Effector memory CD4-positive, alpha-beta T cell (primary cell): Measurements from ENCODE around the gene IFIT1B.
"Not testable (repeated sequence)": the region's sequence is repeated elsewhere in the genome, so short reads cannot be mapped to it uniquely, and the experiment has no call there.

ENCODE experiments used
- DNase-seq, 3 donors: peaks; one replicate each; pipeline ENCODE4 v3.0.0-alpha.2; 2020
- H3K27ac ChIP-seq: 2 replicates; pipeline ENCODE4 v1.7.0; 2013; ENCODE audit warnings: mild to moderate bottlenecking, low read length, moderate library complexity; ENCODE audit not compliant: insufficient read depth, poor library complexity, severe bottlenecking
- H3K27me3 ChIP-seq: replicated peaks from 2 replicates; pipeline ENCODE4 v1.7.0; 2013; ENCODE audit warnings: mild to moderate bottlenecking, low read length; ENCODE audit not compliant: insufficient read depth, control insufficient read depth, poor library complexity, severe bottlenecking
- H3K36me3 ChIP-seq: 2 replicates; pipeline ENCODE4 v1.7.0; 2013; ENCODE audit warnings: mild to moderate bottlenecking, low read length, moderate library complexity; ENCODE audit not compliant: control insufficient read depth, insufficient read depth
- H3K4me1 ChIP-seq: 2 replicates; pipeline ENCODE4 v1.7.0; 2013; ENCODE audit warnings: low read length, mild to moderate bottlenecking; ENCODE audit not compliant: control insufficient read depth, insufficient read depth, poor library complexity, severe bottlenecking
- H3K4me3 ChIP-seq: 2 replicates; pipeline ENCODE4 v1.7.0; 2013; ENCODE audit warnings: low read length, low read depth, mild to moderate bottlenecking; ENCODE audit not compliant: insufficient read depth, poor library complexity, severe bottlenecking
- H3K9me3 ChIP-seq: 2 replicates; pipeline ENCODE4 v1.7.0; 2013; ENCODE audit warnings: mild to moderate bottlenecking, low read length, moderate library complexity; ENCODE audit not compliant: control insufficient read depth

Gene IFIT1B

GRCh38 chr10:89410551-89410950, 32.7 kb downstream of the IFIT1B start:
- not testable (repeated sequence) for H3K36me3 ChIP-seq, H3K4me3 ChIP-seq, H3K27me3 ChIP-seq, H3K4me1 ChIP-seq, H3K27ac ChIP-seq, DNase-seq, H3K9me3 ChIP-seq

DNA sequence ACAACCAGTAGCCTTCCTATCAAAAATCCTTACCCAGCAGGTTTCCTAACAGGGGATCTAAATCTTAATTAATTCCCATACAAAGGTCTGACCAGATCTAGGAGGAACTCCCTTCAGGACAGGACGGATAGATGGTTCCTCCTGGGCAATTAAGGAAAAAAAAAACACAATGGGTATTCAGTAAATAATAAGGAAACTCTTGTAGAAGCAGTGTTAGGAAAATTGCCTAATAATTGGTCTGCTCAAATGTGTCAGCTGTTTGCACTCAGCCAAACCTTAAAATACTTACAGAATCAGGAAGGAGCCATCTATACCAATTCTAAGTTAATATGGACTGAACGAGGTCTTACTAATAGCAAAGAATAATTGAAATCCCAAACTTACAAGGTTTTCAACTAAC, 33.3 kb downstream of the IFIT1B start:
- not testable (repeated sequence) for H3K27me3 ChIP-seq, DNase-seq, H3K4me3 ChIP-seq, H3K9me3 ChIP-seq, H3K27ac ChIP-seq, H3K4me1 ChIP-seq, H3K36me3 ChIP-seq

DNA sequence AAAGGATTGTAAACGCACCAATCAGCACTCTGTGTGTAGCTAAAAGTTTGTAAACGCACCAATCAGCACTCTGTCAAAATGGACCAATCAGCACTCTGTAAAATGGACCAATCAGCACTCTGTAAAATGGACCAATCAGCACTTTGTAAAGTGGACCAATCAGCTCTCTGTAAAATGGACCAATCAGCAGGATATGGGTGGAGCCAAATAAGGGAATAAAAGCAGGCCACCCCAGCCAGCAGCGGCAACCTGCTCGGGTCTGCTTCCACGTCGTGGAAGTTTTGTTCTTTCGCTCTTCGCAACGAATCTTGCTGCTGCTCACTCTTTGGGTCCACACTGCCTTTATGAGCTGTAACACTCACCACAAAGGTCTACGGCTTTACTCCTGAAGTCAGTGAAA, 34.4 kb downstream of the IFIT1B start:
- H3K27me3 ChIP-seq, H3K36me3 ChIP-seq, H3K27ac ChIP-seq, H3K4me3 ChIP-seq, H3K9me3 ChIP-seq: not testable (repeated sequence)
- peak in 1 of 3 donors; percentile 13 for DNase-seq
- H3K4me1 ChIP-seq: peaks cover 14% of the 10 kb centered on the region

DNA sequence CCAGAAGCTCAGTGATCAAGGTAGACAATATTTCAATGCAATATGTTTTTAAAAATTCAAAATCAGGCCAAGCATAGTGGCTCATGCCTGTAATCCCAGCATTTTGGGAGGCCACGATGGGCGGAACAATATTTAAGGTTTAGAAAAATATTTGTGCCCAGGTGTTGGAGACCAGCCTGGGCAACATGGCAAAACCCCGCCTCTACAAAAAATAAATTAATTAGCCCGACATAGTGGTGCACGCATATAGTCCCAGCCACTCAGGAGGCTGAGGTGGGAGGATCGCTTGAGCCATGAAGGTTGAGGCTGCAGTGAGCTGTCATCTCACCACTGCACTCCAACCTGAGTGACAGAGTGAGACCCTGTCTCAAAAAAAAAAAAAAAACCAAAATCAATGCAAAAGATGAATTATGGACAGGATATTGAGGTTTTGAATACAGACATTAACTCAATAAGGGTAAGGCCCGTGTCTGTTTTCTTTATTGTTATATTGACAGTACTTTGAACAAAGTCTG, 35.6 kb downstream of the IFIT1B start:
- no peak for DNase-seq
- H3K4me3 ChIP-seq: peak overlapping the region; percentile 95
- no peaks in the 10 kb centered on the region for H3K9me3 ChIP-seq
- peak overlapping the region; percentile 90 for H3K27ac ChIP-seq
- H3K27me3 ChIP-seq: no peaks in the 10 kb centered on the region
- peaks cover 14% of the 10 kb centered on the region for H3K4me1 ChIP-seq
- H3K36me3 ChIP-seq: peaks cover 3% of the 10 kb centered on the region

DNA sequence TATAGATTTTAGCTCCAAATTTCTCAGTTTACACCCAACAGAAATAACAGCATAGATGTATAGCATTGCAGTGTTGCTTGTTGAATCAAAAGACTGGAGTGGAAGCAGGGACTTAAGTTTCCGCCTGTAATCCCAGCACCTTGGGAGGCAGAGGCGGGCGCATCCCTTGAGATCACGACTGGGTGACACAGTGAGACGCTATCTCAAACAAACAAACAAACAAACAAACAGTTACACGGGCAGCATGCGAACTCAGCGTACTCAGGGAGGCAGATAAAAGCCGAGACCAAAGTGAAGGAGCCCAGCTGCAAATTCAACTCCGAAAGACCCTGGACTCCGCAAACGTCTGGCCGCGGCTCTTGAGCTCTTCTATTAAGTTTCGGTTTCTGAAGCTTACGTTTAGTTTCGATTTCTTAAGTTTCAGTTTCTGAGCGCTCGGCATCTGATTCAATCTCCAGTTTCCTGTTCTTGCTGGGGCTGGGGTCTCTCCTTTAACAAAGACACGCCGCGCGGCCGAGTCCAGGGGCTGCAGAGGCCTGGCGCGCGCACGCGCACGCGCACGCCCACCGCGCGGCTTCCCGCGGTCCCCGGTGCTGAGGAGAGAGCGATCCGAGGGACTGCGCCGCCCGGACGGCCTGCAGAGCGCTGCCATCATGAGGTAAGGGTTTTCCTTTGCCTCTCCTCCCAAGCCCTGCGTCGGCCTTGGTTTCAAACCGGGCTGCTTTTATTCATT, 36.5 kb downstream of the IFIT1B start, which contains the start of gene IFIT5:
Gene IFIT5 (plus strand): TSS at position 423 of the 733 bp plus-strand sequence. CDS start 231 bp downstream, at position 654.
- peak; percentile 35 to 60 (median 56) for DNase-seq
- Histone ChIP-seq H3K4me1 (peaks cover 14% of the 10 kb centered on the region), H3K36me3 (peaks cover 3% of the 10 kb centered on the region), H3K27ac (peak within 1 kb of the TSS; percentile 90), H3K27me3 (no peaks in the 10 kb centered on the region), H3K9me3 (no peaks in the 10 kb centered on the region), H3K4me3 (peak within 1 kb of the TSS; percentile 95)

DNA sequence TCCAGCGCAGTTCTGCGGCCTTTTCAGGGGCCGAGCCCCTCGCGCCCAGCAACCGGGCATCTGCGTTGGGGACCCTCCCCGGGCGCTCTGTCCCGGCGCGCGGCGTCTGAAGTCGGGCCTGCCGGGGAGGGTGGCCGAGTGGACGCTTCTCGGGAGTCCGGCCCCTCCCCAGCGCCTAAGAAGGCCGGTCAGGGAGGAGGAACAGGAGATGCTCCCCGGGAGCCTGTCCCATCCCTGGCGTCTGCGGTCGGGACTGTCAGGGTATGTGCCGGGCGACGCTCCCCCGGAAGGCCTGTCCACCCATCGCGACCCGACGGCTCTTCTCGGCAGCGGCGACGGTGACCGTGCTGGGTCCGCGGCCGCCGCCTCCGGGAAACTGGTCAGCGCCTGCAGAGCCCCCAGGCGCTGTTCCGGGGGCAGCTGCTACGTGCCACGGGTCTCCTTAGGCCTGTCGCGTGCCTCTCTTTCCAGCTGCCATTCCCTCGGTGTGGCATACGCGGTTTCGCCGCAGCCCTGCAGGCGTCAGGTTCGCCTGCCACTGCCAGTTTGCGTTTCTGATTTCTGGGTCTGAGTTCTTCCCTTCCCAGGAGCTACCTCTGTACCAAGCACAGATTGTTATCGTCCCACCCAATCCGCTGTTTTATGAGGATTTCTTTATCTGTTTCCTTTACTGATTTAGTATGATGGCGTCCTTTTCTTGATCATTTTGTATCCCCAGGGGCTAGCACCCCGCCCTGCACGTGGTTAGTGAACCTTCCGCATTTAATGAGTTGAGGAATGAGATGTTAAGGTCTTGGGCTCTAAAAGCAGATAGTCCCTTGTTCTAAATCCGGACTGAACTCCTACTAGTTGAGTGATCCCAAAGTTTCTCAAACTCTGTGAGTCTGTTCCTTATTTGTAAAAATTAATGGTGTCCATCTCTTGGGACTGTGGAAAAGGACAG, 37.3 kb downstream of the IFIT1B start:
- H3K4me1 ChIP-seq: peaks cover 14% of the 10 kb centered on the region
- no peaks in the 10 kb centered on the region for H3K9me3 ChIP-seq
- peaks cover 3% of the 10 kb centered on the region for H3K36me3 ChIP-seq
- peak overlapping the region; percentile 90 for H3K27ac ChIP-seq
- peak; percentile 18 to 29 (median 24) for DNase-seq
- peak overlapping the region; percentile 95 for H3K4me3 ChIP-seq
- no peaks in the 10 kb centered on the region for H3K27me3 ChIP-seq

DNA sequence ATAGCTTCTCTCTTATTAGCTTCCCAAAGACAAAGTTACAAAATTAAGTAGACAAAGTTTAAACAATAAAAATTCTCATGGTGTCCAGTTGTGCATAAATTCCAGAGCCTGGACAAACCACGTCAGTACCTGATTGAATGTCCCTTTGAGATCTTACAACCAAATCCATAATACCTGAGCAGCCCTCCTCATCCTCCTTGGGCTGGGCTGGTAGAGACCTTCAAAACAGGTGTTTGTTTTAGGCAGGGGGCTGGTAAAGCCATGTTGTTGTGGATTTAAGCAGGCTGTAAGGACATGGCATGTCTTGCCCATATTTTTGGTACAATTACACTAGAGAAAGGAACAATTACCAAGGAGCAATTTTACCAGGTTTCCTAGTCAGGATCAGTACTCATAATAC, 38.6 kb downstream of the IFIT1B start:
- Histone ChIP-seq H3K27ac (no peak overlapping the region), H3K9me3 (no peaks in the 10 kb centered on the region), H3K27me3 (no peaks in the 10 kb centered on the region), H3K4me3 (no peak overlapping the region), H3K36me3 (peaks cover 7% of the 10 kb centered on the region), H3K4me1 (peaks cover 14% of the 10 kb centered on the region)
- no peak for DNase-seq

DNA sequence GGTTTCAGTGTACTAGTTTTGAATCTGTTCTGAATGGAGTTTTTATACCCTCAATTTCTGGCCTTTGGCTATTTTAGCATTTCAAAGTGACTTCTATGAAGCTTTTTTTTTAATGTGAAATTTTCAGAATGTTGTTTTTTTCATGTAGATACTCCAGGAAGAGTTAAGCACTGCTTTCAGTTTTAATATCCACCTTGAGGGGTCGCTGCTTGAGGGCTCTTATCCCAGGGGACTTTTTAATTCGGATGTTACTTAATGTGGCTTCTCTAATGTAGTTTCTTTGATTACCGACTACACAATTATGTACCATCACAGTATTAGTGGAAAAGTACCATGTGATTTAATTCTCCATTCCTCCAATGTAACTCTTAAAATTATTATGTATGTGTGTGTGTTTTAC, 41.7 kb downstream of the IFIT1B start:
- DNase-seq: no peak
- Histone ChIP-seq H3K4me1 (peaks cover 14% of the 10 kb centered on the region), H3K27ac (peak overlapping the region; percentile 10), H3K36me3 (peaks cover 7% of the 10 kb centered on the region), H3K4me3 (no peak overlapping the region), H3K9me3 (no peaks in the 10 kb centered on the region), H3K27me3 (no peaks in the 10 kb centered on the region)

DNA sequence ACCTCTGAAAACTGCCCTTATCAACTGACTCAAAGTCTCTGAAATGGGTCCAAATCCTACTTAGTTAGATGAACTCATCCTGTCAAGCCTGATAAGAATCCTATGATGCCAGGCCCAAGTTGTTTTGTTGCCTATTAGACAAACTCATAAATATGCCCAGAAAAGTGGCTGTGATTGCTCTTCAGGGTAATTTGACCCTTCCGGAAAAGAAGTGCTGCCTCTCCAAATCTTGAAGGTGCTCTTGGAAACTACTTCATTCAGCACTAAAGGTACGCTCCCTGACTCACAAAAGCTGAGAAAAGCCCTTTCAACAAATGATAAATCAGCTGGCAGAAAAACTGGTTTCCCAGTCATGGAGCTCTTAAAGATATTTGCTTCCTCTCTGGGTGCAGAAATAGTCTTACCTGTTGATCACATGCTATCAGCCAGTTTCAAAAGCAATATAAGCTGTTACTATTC, 43.2 kb downstream of the IFIT1B start:
- peaks cover 12% of the 10 kb centered on the region for H3K4me1 ChIP-seq
- no peak overlapping the region for H3K4me3 ChIP-seq
- H3K9me3 ChIP-seq: no peaks in the 10 kb centered on the region
- H3K36me3 ChIP-seq: peaks cover 7% of the 10 kb centered on the region
- no peak overlapping the region for H3K27ac ChIP-seq
- H3K27me3 ChIP-seq: no peaks in the 10 kb centered on the region
- no peak for DNase-seq
